Measurements from ENCODE around the gene CRYBA4.

The CRYBA4 gene

GRCh38 chr22:26646158-26646557, 24.4 kb downstream of the CRYBA4 start:
- Histone ChIP-seq H3K4me3 (ENCODE audit: low read depth, low read length) (no peak overlapping the region), H3K4me1 (peaks cover 30% of the 10 kb centered on the region), H3K36me3 (no peaks in the 10 kb centered on the region), H3K9me3 (no peaks in the 10 kb centered on the region), H3K27me3 (no peaks in the 10 kb centered on the region)
- TF ChIP-seq, protein P1, sequence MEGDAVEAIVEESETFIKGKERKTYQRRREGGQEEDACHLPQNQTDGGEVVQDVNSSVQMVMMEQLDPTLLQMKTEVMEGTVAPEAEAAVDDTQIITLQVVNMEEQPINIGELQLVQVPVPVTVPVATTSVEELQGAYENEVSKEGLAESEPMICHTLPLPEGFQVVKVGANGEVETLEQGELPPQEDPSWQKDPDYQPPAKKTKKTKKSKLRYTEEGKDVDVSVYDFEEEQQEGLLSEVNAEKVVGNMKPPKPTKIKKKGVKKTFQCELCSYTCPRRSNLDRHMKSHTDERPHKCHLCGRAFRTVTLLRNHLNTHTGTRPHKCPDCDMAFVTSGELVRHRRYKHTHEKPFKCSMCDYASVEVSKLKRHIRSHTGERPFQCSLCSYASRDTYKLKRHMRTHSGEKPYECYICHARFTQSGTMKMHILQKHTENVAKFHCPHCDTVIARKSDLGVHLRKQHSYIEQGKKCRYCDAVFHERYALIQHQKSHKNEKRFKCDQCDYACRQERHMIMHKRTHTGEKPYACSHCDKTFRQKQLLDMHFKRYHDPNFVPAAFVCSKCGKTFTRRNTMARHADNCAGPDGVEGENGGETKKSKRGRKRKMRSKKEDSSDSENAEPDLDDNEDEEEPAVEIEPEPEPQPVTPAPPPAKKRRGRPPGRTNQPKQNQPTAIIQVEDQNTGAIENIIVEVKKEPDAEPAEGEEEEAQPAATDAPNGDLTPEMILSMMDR (IDR thresholded peaks at IDR 0.05; ENCODE audit: low read depth, low read length): no peak
- DNase-seq: no peak

- Histone ChIP-seq H3K9me3 (no peaks in the 10 kb centered on the region), H3K36me3 (no peaks in the 10 kb centered on the region), H3K4me3 (ENCODE audit: low read depth, low read length) (no peak overlapping the region), H3K4me1 (peaks cover 30% of the 10 kb centered on the region), H3K27me3 (no peaks in the 10 kb centered on the region)
- peak; percentile 75 for DNase-seq
- TF ChIP-seq, protein P1 (IDR thresholded peaks at IDR 0.05; ENCODE audit: low read depth, low read length): no peak
These were observed 26.3 kb downstream of the CRYBA4 start for GRCh38 chr22:26648011-26648497.

GRCh38 chr22:26648528-26649388, 27.0 kb downstream of the CRYBA4 start:
- Histone ChIP-seq H3K27me3 (no peaks in the 10 kb centered on the region), H3K9me3 (no peaks in the 10 kb centered on the region), H3K36me3 (no peaks in the 10 kb centered on the region), H3K4me3 (ENCODE audit: low read depth, low read length) (no peak overlapping the region), H3K4me1 (peaks cover 30% of the 10 kb centered on the region)
- peak; percentile 12 for DNase-seq
- TF ChIP-seq, protein P1 (IDR thresholded peaks at IDR 0.05; ENCODE audit: low read depth, low read length): no peak

DNA sequence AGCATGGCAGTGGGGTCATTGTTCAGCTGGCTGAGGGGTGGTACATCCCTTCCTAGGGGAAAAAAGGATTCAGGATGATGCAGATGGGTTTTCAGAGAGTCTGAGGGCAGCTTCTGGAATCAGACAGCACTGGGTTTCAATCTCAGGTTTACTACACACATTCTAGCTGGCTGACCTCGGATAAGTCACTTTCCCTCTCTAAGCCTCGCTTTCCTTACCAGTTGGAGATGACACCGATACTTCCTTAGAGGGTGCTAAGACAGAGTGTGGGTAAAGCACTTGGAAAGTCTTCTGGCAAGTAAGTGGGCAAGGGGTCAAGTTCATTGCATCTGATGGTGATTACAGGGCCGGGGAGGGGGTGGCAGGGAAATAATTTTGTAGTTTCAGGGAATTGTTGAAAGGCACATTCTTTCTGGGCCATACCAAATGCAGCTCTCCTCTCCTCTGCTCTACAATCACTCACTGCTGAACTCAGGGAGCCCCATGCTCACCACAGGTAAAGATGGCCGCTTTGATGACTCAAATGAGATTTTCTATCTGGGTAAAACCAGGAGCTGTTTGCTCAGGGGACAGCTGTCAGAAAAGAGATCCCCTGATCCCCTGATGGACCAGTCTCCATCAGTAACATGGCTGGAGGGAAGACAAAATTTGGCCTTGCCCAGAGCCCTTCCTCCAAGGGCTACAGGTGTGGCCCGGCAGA, 29.1 kb downstream of the CRYBA4 start:
- TF ChIP-seq, protein P1 (IDR thresholded peaks at IDR 0.05; ENCODE audit: low read depth, low read length): no peak
- Histone ChIP-seq H3K9me3 (no peaks in the 10 kb centered on the region), H3K4me3 (ENCODE audit: low read depth, low read length) (no peak overlapping the region), H3K36me3 (no peaks in the 10 kb centered on the region), H3K4me1 (peaks cover 25% of the 10 kb centered on the region), H3K27me3 (no peaks in the 10 kb centered on the region)
- DNase-seq: no peak

DNA sequence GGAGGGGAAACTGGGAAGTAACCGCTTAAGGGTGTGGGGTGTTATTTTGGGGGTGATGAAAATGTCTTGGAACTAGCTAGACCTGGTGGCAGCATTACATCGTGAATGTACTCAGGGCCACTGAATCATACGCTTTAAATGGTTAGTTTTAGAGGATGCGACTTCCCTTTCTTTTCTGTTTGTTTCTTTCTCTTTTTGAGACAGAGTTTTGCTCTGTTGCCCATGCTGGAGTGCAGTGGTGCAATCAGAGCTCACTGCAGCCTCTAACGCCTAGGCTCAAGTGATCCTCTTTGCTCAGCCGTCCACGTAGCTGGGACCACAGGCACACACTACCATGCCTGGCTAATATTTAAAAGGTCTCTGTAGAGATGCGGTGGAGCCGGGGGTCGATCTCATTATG, 30.1 kb downstream of the CRYBA4 start:
- H3K4me3 ChIP-seq (ENCODE audit: low read depth, low read length): no peak overlapping the region
- TF ChIP-seq, protein P1 (IDR thresholded peaks at IDR 0.05; ENCODE audit: low read depth, low read length): no peak
- no peaks in the 10 kb centered on the region for H3K9me3 ChIP-seq
- H3K36me3 ChIP-seq: no peaks in the 10 kb centered on the region
- DNase-seq: no peak
- H3K4me1 ChIP-seq: peaks cover 15% of the 10 kb centered on the region
- no peaks in the 10 kb centered on the region for H3K27me3 ChIP-seq
